HG02981 (cell line): ENCODE results near the gene NXPE1.
"Not testable (repeated sequence)": the region's sequence is repeated elsewhere in the genome, so short reads cannot be mapped to it uniquely, and the experiment has no call there.

Experiments
- ATAC-seq: cut with Tn5 transposase; IDR thresholded peaks from one replicate; pipeline ENCODE4 v1.9.1; 2021; ENCODE audit warnings: mild to moderate bottlenecking, moderate library complexity; ENCODE audit not compliant: unreplicated experiment

Gene NXPE1

DNA sequence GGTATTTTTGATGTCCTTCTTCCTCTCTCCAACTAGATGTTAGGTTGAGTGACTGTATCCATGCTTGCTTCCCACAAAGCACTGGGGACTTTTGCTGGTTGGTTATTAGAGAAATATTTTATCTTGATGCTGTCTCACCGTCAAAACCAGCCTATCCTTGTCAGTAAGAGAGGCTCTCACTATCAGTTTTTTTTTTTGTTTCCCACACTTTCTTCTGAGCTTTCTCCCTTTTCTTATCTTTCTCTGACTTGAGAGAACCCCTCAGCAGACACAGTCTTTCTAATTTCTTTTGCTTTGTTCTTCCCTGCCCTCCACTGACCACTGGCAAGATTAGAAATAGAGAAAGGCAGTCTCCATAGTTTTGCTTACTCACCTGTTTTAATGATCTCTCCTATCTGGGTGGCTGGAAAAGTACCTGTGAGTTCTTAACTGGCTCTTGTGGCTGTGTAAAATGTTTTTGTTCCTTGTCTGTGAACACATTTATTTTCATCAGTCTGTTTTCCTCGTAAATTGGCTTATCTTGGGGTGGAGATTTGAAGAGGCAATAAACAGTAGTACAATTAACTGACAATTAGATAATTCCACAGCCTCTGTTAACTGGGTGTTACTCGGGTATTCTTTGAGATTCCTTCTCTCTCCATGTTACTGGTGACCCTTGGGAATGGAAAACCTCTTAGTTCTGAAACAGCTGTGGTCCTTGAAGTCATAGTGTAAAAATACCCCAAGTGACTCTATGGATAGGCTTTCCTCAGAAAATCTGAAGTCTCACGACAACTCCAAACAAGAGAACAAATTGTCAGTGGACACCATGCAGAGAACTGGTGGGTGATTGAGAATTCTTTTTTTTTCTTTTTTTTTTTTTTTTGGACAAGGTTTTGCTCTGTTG, at the start of gene NXPE1:
NXPE1 (minus strand) TSS at position 457 of the 886 bp plus-strand sequence. CDS start 8,680 bp downstream, outside the sequence.
- no peak for ATAC-seq

- ATAC-seq = no peak
Measured at GRCh38 chr11:114609429-114609828, 49.7 kb upstream of the NXPE1 start.

DNA sequence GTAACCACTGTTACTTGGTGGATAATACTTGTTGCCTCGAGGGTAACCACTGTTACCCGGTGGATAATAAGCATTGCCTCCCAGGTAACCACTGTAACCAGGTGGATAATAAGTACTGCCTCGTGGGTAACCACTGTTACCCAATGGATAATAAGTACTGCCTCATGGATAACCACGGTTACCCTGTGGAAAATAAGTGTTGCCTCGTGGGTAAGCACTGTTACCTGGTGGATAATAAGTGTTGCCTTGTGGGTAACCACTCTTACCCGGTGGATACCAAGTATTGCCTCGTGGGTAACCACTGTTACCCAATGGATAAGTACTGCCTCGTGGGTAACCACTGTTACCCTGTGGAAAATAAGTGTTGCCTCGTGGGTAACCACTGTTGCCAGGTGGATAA, 48.9 kb upstream of the NXPE1 start:
- not testable (repeated sequence) for ATAC-seq

DNA sequence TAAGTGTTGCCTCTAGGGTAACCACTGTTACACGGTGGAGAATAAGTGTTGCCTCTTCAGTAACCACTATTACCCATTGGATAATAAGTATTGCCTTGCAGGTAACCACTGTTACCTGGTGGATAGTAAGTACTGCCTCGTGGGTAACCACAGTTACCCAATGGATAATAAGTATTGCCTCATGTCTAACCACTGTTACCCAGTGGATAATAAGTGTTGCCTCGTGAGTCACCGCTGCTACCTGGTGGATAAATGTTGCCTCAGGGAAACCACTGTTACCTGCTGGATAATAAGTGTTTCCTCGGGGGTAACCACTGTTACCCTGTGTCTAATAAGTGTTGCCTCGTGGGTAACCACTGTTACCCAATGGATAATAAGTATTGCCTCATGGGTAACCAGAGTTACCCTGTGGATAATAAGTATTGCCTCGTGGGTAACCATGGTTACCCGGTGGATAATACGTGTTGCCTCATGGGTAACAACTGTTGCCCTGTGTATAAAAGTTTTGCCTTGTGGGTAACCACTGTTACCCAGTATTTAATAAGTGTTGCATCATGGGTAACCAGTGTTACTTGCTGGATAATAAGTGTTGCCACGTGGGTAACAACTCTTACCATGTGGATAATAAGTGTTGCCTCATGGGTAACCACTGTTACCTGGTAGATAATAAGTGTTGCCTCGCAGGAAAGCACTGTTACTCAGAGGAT, 48.2 kb upstream of the NXPE1 start:
- no peak for ATAC-seq

DNA sequence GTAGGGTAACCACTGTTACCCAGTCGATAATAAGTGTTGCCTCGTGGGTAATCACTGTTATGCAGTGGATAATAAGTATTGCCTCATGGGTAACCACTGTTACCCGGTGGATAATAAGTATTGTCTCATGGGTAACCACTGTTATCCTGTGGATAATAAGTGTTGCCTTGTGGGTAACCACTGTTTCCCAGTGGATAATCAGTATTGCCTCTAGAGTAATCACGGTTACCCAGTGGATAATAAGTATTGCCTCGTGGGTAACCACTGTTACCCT, 47.1 kb upstream of the NXPE1 start:
- not testable (repeated sequence) for ATAC-seq

GRCh38 chr11:114606003-114606801, 46.5 kb upstream of the NXPE1 start:
- no peak for ATAC-seq

DNA sequence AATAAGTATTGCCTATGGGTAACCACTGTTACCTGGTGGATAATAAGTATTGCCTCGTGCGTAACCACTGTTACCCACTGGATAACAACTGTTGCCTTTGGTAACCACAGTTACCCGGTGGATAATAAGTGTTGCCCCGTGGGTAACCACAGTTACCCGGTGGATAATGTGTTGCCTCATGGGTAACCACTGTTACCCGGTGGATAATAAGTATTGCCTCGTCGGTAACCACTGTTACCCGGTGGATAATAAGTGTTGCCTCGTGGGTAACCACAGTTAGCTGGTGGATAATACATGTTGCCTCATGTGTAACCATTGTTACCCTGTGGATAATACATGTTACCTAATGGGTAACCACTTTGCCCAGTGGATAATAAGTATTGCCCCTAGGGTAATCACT, 45.7 kb upstream of the NXPE1 start:
- no peak for ATAC-seq

GRCh38 chr11:114604886-114605285, 45.2 kb upstream of the NXPE1 start:
- ATAC-seq = no peak

GRCh38 chr11:114604179-114604813, 44.6 kb upstream of the NXPE1 start:
- no peak for ATAC-seq

DNA sequence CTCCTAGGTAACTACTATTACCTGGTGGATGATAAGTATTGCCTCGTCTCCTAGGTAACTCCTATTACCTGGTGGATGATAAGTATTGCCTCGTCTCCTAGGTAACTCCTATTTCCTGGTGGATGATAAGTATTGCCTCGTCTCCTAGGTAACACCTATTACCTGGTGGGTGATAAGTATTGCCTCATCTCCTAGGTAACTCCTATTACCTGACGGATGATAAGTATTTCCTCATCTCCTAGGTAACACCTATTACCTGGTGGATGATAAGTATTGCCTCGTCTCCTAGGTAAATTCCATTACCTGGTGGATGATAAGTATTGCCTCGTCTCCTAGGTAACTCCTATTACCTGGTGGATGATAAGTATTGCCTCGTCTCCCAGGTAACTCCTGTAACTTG, 43.5 kb upstream of the NXPE1 start:
- not testable (repeated sequence) for ATAC-seq

DNA sequence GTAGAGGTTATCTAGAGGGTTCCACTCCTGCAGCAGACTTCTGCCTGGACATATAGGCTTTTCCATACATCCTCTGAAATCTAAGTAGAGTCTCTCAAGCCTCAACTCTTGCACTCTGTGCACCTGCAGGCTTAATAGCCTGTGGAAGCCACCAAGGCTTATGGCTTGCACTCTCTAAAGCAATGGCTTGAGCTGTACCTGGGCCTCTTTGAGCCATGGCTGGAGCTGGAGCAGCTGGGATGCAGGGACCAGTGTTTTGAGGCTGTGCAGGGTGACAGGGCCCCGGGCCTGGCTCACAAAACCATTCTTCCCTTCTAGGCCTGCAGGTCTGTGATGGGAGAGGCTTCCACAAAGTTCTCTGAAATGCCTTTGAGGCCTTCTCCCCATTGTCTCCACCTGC, 38.8 kb upstream of the NXPE1 start:
- ATAC-seq = no peak

- no peak for ATAC-seq
Measured at GRCh38 chr11:114596175-114596919, 36.7 kb upstream of the NXPE1 start.

DNA sequence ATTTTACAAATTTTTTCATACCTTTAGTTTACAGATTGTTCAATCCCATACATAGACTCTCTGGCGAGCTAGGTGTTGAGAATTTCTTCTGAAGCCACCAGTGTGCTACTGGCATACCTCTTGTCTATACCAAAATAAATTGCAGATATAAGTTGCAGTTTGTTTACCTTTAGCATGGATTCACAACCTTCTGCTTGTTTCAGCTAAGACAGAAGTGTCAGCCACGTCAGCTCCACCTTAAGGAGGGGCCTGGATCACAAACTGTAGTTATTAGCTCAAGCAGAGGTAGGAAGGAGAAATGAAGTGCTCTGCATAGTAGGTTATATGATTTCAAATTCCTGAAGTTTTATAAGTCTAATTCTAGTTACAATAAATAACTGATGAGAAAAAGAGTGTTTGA, 35.9 kb upstream of the NXPE1 start, which contains the start of gene NXPE4:
NXPE4 (minus strand) TSS at position 216 of the 400 bp plus-strand sequence. CDS start 1,027 bp downstream, outside the sequence.
- no peak for ATAC-seq

DNA sequence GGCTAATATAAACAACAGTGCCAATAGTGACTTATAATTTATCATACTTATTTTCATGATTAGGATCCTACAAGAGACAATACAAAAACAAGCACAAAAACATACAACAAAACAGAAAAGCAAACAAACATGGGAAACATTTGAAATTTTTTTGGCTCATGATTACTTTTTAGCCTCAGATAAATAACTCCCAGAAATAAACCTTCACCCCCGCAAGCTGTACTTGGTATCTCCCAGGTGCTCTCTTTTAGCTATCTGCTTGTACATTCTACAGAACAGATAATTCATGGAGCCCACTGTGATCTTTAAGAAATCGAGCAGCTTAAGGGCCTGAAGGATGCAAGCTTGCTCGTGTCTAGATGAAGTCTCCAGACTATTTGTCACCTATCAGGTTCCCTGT, 35.0 kb upstream of the NXPE1 start:
- ATAC-seq = no peak

GRCh38 chr11:114587398-114587953, 27.8 kb upstream of the NXPE1 start:
- no peak for ATAC-seq

DNA sequence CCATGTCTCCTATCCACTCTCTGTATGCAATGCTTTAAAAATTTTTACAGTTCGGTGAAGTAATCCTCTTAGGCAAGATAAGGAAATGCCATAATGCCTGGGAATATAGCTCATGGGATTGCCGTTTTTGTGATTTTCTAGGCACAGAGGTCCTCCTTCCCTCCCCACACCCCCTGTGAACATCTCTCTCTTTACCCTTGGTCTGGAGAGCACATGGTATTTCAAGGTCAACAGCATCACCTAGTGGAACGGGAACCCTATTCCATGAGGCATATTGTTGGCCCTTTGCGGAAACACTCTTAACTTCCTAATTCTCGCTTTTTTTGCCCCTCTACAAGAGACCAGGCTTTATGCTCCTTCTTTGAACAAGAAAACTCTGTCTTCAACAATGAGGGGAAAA, 27.1 kb upstream of the NXPE1 start:
- no peak for ATAC-seq

DNA sequence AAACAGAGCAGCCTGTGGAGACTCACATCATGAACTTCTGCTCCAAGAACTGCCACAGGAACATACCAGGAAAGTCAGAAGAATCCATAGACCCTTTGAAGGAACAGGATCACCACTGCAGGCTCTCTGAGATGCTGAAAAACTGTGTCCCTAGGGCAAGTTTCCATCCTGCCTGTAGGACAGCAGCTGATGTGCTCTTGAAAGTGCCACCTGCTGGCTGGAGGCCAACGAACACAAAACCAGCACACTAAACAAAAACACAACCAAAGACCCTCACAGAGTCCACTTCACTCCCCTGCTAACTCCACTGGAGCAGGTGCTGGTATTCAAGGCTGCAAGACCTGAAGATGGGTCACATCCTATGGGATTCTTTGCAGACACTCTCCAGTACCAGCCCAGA, 12.0 kb upstream of the NXPE1 start:
- ATAC-seq = no peak

DNA sequence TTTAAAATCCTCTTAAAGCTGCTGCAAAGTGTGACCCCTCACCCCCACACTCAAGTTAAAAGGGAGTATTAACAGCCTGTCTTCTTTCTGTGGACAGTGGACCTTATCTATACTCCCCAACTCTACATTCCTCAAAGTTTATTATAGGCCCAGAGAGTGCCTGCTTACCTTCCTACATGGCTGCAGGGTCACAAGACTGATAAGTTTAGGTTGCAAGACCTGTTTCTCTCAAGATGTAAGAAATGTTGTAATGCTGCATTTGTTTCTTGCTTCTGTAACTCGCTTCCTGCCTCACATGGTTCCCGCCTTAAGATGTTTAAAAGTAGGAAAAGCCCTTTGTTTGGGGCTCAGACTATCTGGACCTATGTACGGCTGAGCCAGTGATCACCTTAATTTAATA, 10.1 kb upstream of the NXPE1 start:
- no peak for ATAC-seq

GRCh38 chr11:114566276-114566675, 6.6 kb upstream of the NXPE1 start:
- ATAC-seq = no peak

DNA sequence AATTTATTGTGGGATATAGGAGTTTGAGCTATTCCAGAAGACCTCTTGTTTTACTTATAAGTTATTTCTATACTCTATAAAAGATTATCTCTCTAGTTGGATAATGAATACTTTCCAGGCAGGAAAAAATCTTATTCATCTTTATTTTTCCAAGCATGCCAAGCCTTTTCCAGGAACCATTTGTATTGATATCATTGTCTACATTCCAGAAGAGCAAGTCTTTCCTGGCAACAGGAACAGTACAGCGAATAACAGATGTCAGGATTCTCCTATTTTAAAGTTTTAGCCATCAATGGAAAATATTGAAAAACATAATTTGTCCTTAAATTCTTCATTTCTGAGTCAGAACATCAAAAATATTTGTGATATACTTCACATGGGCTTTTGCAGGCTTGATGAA, 5.2 kb upstream of the NXPE1 start:
- no peak for ATAC-seq
